Hepatocyte (in vitro differentiated cells): ENCODE results near the gene CPT1B. TPM values are rescaled to one million over a fixed set of nuclear protein-coding genes. Genes with fewer than 3 reads are reported as not detected.
A peak's percentile ranks its signal among the peaks of the same experiment; 100 is the strongest.

Source experiments
- DNase-seq: peaks from one replicate; pipeline ENCODE4 v3.0.0-alpha.2; 2016; ENCODE audit warnings: low spot score
- H2AFZ ChIP-seq: fragments of 200-600 bp; sonication (generic); 2 replicates; pipeline ENCODE4 v1.6.0; 2016; ENCODE audit warnings: antibody characterized with exemption, mild to moderate bottlenecking
- H3K27ac ChIP-seq: fragments of 200-600 bp; sonication (generic); 2 replicates; pipeline ENCODE4 v1.5.1; 2016; ENCODE audit warnings: mild to moderate bottlenecking
- H3K27me3 ChIP-seq: fragments of 200-600 bp; sonication (generic); 2 replicates; pipeline ENCODE4 v1.6.1; 2016
- H3K36me3 ChIP-seq: fragments of 200-600 bp; sonication (generic); replicated peaks from 2 replicates; pipeline ENCODE4 v1.5.1; 2016; ENCODE audit warnings: low read depth; ENCODE audit not compliant: insufficient read depth
- H3K4me1 ChIP-seq: fragments of 200-600 bp; sonication (generic); 2 replicates; pipeline ENCODE4 v1.5.1; 2016; ENCODE audit warnings: mild to moderate bottlenecking, moderate library complexity; ENCODE audit not compliant: insufficient read depth
- H3K4me2 ChIP-seq: fragments of 200-600 bp; sonication (generic); 2 replicates; pipeline ENCODE4 v1.6.0; 2016
- H3K4me3 ChIP-seq: fragments of 200-600 bp; sonication (generic); 2 replicates; pipeline ENCODE4 v1.5.1; 2016; ENCODE audit warnings: mild to moderate bottlenecking
- H3K79me2 ChIP-seq: fragments of 200-600 bp; sonication (generic); 2 replicates; pipeline ENCODE4 v1.6.0; 2017; ENCODE audit warnings: mild to moderate bottlenecking
- H3K9me2 ChIP-seq: fragments of 200-600 bp; sonication (generic); replicated peaks from 2 replicates; pipeline ENCODE4 v1.6.0; 2017; ENCODE audit warnings: mild to moderate bottlenecking; ENCODE audit not compliant: insufficient read depth
- H3K9me3 ChIP-seq: fragments of 200-600 bp; sonication (generic); 2 replicates; pipeline ENCODE4 v1.5.1; 2016; ENCODE audit warnings: low read depth, mild to moderate bottlenecking
- H4K20me1 ChIP-seq: fragments of 200-600 bp; sonication (generic); 2 replicates; pipeline ENCODE4 v1.6.0; 2016; ENCODE audit warnings: mild to moderate bottlenecking; ENCODE audit not compliant: insufficient read depth, poor library complexity, severe bottlenecking
- CTCF ChIP-seq: fragments of 200-600 bp; sonication (generic); IDR thresholded peaks from 2 replicates; pipeline ENCODE4 v1.5.1; 2016; ENCODE audit warnings: antibody characterized with exemption, mild to moderate bottlenecking; ENCODE audit not compliant: poor library complexity
- EZH2 ChIP-seq: fragments of 200-600 bp; sonication (generic); IDR thresholded peaks from 2 replicates; pipeline ENCODE4 v1.6.1; 2016; ENCODE audit warnings: antibody characterized with exemption, mild to moderate bottlenecking, borderline replicate concordance
- EZH2phosphoT487 ChIP-seq: fragments of 200-600 bp; sonication (generic); IDR thresholded peaks from one replicate; pipeline ENCODE4 v1.6.1; 2018; ENCODE audit warnings: antibody characterized with exemption, mild to moderate bottlenecking, low read depth, moderate library complexity; ENCODE audit not compliant: unreplicated experiment, severe bottlenecking
- WGBS: methylation state at CpG from one replicate; pipeline ENCODE4 v1.1.6; 2016; ENCODE audit warnings: low lambda C conversion rate; ENCODE audit errors: missing lambda C conversion rate; 5-methylcytosine and 5-hydroxymethylcytosine counted together
- polyA plus RNA-seq: library from polyadenylated mRNA; unstranded; fragments of >200 nt; fragmentation: Nextera tagmentation; extraction: Ambion mirVana; gene quantifications from 2 replicates; pipeline ENCODE4 v1.2.1, GENCODE V29; 2016
- total RNA-seq: library from RNA; depleted of rRNA; stranded (reverse); fragments of >200 nt; gene quantifications from 2 replicates; pipeline ENCODE4 v1.2.3, GENCODE V29; 2014

Gene CPT1B
- total and polyA plus RNA-seq, 2 experiments from 2014 or later: 27.5 to 64.0 TPM

GRCh38 chr22:50600538-50600937, 22.3 kb upstream of the CPT1B start, which contains the start of gene MAPK8IP2:
TSS of gene MAPK8IP2 (plus strand) at chr22:50600793. CDS start at chr22:50600819, 26 bp downstream.
- Histone ChIP-seq H3K9me3 (no peaks in the 10 kb centered on the region), H4K20me1 (no peaks in the 10 kb centered on the region), H2AFZ (no peak within 1 kb of the TSS), H3K4me2 (peak within 1 kb of the TSS; percentile 96), H3K4me3 (peak within 1 kb of the TSS; percentile 26), H3K27ac (no peak within 1 kb of the TSS), H3K79me2 (no peaks in the 10 kb centered on the region), H3K4me1 (peaks cover 3% of the 10 kb centered on the region), H3K36me3 (no peaks in the 10 kb centered on the region), H3K9me2 (no peaks in the 10 kb centered on the region), H3K27me3 (peaks cover 27% of the 10 kb centered on the region)
- 0% methylated on average over 3 of the region's 61 CpGs for WGBS
- no peak for TF ChIP-seq EZH2
- no peak for TF ChIP-seq CTCF
- no peak for TF ChIP-seq EZH2phosphoT487
- DNase-seq: peak; percentile 45

- H2AFZ ChIP-seq: no peak overlapping the region
- peak overlapping the region; percentile 26 for H3K4me3 ChIP-seq
- H3K4me1 ChIP-seq: peaks cover 3% of the 10 kb centered on the region
- TF ChIP-seq EZH2 (no peak), CTCF (no peak), EZH2phosphoT487 (no peak)
- no peaks in the 10 kb centered on the region for H3K79me2 ChIP-seq
- no peaks in the 10 kb centered on the region for H3K9me2 ChIP-seq
- no peaks in the 10 kb centered on the region for H3K9me3 ChIP-seq
- no peaks in the 10 kb centered on the region for H4K20me1 ChIP-seq
- 29% methylated on average over 39 of the region's 52 CpGs for whole genome bisulfite sequencing
- H3K4me2 ChIP-seq: peak overlapping the region; percentile 96
- no peaks in the 10 kb centered on the region for H3K36me3 ChIP-seq
- peaks cover 27% of the 10 kb centered on the region for H3K27me3 ChIP-seq
- DNase-seq: peak; percentile 79
- no peak overlapping the region for H3K27ac ChIP-seq
These were observed 21.7 kb upstream of the CPT1B start for GRCh38 chr22:50599816-50600455.

GRCh38 chr22:50597097-50597496, 18.9 kb upstream of the CPT1B start:
- WGBS: 90% methylated on average over 5 of the region's 5 CpGs
- peaks cover 3% of the 10 kb centered on the region for H3K4me1 ChIP-seq

More at GRCh38 chr22:50597097-50597496, 18.9 kb upstream of the CPT1B start:
- TF ChIP-seq CTCF: no peak
- H3K27ac ChIP-seq: no peak overlapping the region
- H2AFZ ChIP-seq: no peak overlapping the region
- peaks cover 12% of the 10 kb centered on the region for H3K27me3 ChIP-seq
- no peaks in the 10 kb centered on the region for H3K9me3 ChIP-seq
- H3K79me2 ChIP-seq: no peaks in the 10 kb centered on the region
- no peaks in the 10 kb centered on the region for H3K9me2 ChIP-seq
- no peaks in the 10 kb centered on the region for H3K36me3 ChIP-seq
- no peak for DNase-seq
- H3K4me3 ChIP-seq: no peak overlapping the region
- no peaks in the 10 kb centered on the region for H4K20me1 ChIP-seq
- H3K4me2 ChIP-seq: no peak overlapping the region
